Lower leg skin (tissue), 4 donors: ENCODE measurements around the gene DUSP15. TPM values are rescaled to one million over a fixed set of nuclear protein-coding genes. Genes with fewer than 3 reads are reported as not detected.

Experiments used
- DNase-seq, 2 donors: peaks; one replicate each; pipeline ENCODE4 v3.0.0-alpha.2; 2019; ENCODE audit warnings: low spot score in 2 of 2
- H3K4me3 ChIP-seq: fragments of 200-600 bp; sonication (generic); 2 replicates; pipeline ENCODE4 v1.5.1; 2017; ENCODE audit warnings: mild to moderate bottlenecking, low read depth; ENCODE audit not compliant: poor library complexity, severe bottlenecking
- POLR2A ChIP-seq, 2 donors: fragments of 450-650 bp; IDR thresholded peaks; one replicate each; pipeline ENCODE4 v1.6.1; 2016 to 2017; ENCODE audit warnings: antibody characterized with exemption in 2 of 2, mild to moderate bottlenecking in 1 of 2, moderate library complexity in 1 of 2
- WGBS, 2 donors: methylation state at CpG; one replicate each; pipeline ENCODE4 v1.1.5; 2018; 5-methylcytosine and 5-hydroxymethylcytosine counted together
- intact Hi-C: fragments of 100-400 bp; cut with DNase I; formaldehyde crosslinking; loops from one replicate; pipeline ENCODE4 v1.15.0; 2023; ENCODE audit warnings: low total_unique reads
- total RNA-seq, 4 donors: library from RNA; depleted of rRNA; stranded (reverse); fragments of >200 nt; gene quantifications; one replicate each; pipeline ENCODE4 v1.1.0, GENCODE V29; 2016
- TF ChIP-seq, protein P1 (sequence below), 3 donors: fragments of 450-650 bp; IDR thresholded peaks; one replicate each; pipeline ENCODE4 v1.5.1; 2016; ENCODE audit warnings: antibody characterized with exemption in 3 of 3, mild to moderate bottlenecking in 3 of 3, moderate library complexity in 2 of 3

DUSP15 gene
- total RNA-seq, 4 donors from 2014 or later = 1.5 TPM; not detected in 3

DNA sequence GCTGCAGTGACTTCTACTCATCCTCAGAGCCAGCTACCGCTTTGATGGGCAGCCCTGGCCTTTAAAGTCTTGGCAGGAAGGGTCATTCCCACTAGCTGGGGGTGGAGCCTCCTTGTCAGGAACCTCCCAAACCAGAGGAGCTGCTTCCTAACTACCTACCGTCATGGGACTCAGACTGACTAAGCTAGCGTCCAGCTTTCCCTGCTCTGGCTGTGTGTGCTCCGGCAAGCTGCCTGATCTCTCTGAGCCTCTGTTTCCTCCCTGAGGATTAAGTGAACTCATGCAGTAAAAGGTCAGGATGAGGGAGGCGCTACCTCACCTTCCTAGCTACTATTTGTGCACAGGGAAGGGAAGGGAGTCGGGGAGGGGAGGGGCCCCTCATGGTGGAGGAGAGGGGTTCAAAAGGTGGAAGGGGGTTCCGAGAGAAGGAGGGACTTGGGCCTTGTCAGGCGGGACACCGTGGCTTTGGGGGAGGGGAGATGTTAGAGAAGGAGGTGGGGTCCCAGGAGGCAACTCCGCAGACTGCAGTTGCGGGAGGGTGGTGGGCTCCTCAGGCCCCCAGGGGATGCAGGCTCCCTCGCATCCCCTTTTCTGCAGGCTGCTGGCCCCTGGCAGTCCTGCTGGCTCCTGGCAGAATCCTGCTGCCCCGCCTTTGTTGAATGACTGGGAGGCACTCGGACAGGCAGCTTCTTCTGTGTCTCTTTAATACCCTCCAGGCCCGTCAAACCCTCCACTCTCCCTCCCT is 9.8 kb downstream of the DUSP15 start:
- WGBS, 2 donors = 5 to 10% methylated on average over 15 of the region's 15 CpGs
- TF ChIP-seq, protein P1, sequence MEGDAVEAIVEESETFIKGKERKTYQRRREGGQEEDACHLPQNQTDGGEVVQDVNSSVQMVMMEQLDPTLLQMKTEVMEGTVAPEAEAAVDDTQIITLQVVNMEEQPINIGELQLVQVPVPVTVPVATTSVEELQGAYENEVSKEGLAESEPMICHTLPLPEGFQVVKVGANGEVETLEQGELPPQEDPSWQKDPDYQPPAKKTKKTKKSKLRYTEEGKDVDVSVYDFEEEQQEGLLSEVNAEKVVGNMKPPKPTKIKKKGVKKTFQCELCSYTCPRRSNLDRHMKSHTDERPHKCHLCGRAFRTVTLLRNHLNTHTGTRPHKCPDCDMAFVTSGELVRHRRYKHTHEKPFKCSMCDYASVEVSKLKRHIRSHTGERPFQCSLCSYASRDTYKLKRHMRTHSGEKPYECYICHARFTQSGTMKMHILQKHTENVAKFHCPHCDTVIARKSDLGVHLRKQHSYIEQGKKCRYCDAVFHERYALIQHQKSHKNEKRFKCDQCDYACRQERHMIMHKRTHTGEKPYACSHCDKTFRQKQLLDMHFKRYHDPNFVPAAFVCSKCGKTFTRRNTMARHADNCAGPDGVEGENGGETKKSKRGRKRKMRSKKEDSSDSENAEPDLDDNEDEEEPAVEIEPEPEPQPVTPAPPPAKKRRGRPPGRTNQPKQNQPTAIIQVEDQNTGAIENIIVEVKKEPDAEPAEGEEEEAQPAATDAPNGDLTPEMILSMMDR (IDR thresholded peaks at IDR 0.05) = no peak
- TF ChIP-seq POLR2A (IDR thresholded peaks at IDR 0.05) = no peak
- DNase-seq = peak in 1 of 2 donors; percentile 82
- intact Hi-C loops = no loop called here
- H3K4me3 ChIP-seq = no peak overlapping the region

DNA sequence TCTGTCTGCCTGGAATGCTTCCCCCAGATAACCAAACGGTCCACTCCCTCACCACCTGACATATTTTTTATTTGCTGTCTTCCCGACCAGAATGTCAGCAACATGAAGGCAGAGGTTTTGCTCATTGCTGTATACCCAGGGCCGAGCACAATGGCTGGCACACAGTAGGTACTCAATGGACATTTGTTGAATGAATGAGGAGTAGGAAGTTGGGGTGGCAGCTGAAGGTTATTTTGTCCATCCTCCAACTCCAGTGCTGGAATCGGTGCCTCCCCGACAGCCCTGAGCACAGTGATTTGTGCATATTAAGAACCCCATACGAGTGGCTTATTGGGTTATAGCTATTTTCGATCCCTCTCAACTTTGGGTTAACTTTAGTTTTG is 10.3 kb downstream of the DUSP15 start:
- H3K4me3 ChIP-seq = no peak overlapping the region
- DNase-seq = peak in 1 of 2 donors; percentile 57
- intact Hi-C loops = no loop called here
- TF ChIP-seq, protein P1 (IDR thresholded peaks at IDR 0.05) = no peak
- no peak for TF ChIP-seq POLR2A (IDR thresholded peaks at IDR 0.05)
- 41 to 62% methylated on average over 7 of the region's 7 CpGs for WGBS, 2 donors

DNA sequence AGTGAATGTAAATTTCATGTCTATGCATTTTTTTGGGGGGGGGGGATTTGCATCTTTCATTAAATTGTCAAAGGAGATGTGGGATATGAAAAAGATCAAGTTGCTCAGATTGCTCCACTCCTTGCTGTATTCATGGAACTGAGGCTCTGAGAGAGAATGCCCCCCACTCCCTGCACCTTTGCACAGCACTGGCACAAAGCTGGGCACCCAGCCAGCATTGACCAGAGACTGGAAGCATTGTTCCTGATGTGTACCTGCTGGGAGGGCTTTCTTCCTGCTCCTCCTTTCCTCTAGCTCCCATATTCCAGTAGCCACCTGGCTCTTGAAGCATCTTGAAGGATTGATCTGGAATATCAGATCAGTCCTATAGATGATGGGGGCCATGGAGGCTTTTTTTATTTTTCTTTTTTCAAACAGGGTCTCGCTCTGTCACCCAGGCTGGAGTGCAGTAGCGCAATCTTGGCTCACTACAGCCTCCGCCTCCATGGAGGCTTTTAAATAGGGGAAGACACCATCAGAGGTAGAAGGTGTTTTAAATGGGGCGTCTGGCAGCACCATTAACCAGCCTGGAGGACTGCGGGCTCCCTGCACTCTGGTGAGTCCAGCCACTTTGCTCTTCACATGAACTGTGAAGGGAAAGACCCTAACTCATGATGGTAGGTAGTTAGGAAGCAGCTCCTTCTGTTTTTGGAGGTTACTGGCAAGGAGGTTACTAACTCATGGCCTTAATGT is 10.9 kb downstream of the DUSP15 start:
- WGBS, 2 donors = 87 to 91% methylated on average over 5 of the region's 5 CpGs
- DNase-seq = no peak
- TF ChIP-seq, protein P1 (IDR thresholded peaks at IDR 0.05) = no peak
- no peak for TF ChIP-seq POLR2A (IDR thresholded peaks at IDR 0.05)
- intact Hi-C loops = no loop called here
- no peak overlapping the region for H3K4me3 ChIP-seq

DNA sequence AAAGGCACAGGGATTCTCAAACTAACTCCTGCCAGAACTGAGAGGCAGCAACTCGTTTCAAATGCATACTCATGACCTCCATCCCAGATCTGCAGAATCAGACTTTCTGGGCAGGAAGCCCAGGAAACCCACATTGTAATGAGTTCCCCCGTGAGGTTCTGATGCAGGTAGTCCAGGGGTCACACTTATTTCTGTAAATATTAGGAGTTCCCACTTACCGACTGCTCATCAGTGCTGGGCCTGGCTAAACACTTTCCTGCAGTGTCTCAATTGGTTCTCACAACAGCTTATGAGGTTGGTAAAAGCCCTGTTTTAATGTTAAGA is 11.6 kb downstream of the DUSP15 start:
- intact Hi-C loops = no loop called here
- TF ChIP-seq, protein P1 (IDR thresholded peaks at IDR 0.05) = no peak
- TF ChIP-seq POLR2A (IDR thresholded peaks at IDR 0.05) = no peak
- no peak for DNase-seq
- WGBS, 2 donors = 39 to 58% methylated on average over 3 of the region's 3 CpGs
- H3K4me3 ChIP-seq = no peak overlapping the region

DNA sequence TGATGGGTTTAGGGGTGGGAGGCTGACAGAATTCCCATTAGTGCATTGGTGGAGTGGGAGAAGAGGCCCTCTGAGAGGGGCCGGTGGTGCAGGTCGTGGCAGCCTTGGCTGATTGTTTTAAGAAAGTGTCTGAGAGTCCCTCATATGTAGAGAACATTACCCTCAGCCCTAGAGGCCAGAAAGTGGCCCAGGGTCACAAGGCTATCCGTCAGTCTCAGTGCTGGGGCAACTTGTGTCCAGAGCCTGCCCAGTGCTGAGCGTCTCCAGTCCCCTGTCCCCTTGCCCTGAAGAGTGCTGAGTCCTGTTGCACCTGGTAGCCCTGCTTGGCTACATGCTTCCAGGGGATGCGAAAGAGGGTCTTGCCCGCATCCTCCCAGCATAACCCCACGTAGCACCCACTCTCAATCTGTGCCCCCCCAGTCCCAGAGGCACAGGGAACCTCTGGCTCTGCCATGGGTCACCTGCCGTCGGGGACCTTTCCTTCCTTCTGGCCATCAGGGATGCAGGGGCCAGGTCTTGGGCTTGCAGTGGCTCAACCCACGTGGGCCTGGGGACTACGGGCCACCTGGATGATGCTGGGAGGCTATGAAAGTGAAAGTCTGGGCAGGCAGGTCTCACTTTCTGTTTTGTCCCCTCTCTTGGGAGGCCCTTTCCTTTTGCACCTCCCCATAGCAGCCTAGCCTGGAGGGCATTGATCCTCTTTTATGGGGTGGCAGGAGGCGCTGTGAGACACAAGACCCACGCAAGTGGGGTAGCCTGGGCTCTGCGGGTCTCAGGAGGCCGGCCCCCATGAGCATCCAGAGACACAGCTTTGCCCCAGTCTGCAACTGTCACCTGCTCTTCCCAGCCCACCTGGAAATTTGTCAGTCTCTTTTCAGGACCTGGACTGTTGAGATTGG is 12.2 kb downstream of the DUSP15 start:
- intact Hi-C loops = no loop called here
- no peak for DNase-seq
- TF ChIP-seq, protein P1 (IDR thresholded peaks at IDR 0.05) = no peak
- TF ChIP-seq POLR2A (IDR thresholded peaks at IDR 0.05) = no peak
- H3K4me3 ChIP-seq = no peak overlapping the region
- WGBS, 2 donors = 78 to 82% methylated on average over 15 of the region's 15 CpGs
